Stomach (tissue), 4 donors: ENCODE results near the gene ALPG.

Experiments
- CTCF ChIP-seq, 7 experiments: fragments of 450-650 bp in 4 of 7; fragments of 200-600 bp in 3 of 7; sonication (generic) in 3 of 7; IDR thresholded peaks; one replicate each; pipeline ENCODE4 v1.5.1; 2016 to 2019; ENCODE audit warnings: antibody characterized with exemption in 7 of 7, control low read depth in 2 of 7, mild to moderate bottlenecking in 1 of 7
- POLR2AphosphoS5 ChIP-seq, 3 donors: sonication (generic); formaldehyde crosslinking; IDR thresholded peaks; one replicate each; pipeline ENCODE4 v1.6.1; 2016; ENCODE audit warnings: antibody characterized with exemption in 3 of 3

- no peak for TF ChIP-seq POLR2AphosphoS5 (IDR thresholded peaks at IDR 0.05)
- no peak for TF ChIP-seq CTCF (IDR thresholded peaks at IDR 0.05)
Observed at GRCh38 chr2:232415736-232416520, 9.3 kb downstream of the ALPG start.
